ENCODE data around the gene GRB14.

GRCh38 chr2:164662066-164662465 is 40.8 kb upstream of the GRB14 start:
- TF ChIP-seq CTCF (IDR thresholded peaks at IDR 0.05) (no peak), POLR2A (IDR thresholded peaks at IDR 0.05) (no peak)
